GM19351 (cell line): ENCODE results near the gene DRAP1.

Source experiments
- ATAC-seq: cut with Tn5 transposase; IDR thresholded peaks from one replicate; pipeline ENCODE4 v1.9.1; 2021; ENCODE audit warnings: mild to moderate bottlenecking, moderate library complexity; ENCODE audit not compliant: unreplicated experiment

DRAP1 gene

DNA sequence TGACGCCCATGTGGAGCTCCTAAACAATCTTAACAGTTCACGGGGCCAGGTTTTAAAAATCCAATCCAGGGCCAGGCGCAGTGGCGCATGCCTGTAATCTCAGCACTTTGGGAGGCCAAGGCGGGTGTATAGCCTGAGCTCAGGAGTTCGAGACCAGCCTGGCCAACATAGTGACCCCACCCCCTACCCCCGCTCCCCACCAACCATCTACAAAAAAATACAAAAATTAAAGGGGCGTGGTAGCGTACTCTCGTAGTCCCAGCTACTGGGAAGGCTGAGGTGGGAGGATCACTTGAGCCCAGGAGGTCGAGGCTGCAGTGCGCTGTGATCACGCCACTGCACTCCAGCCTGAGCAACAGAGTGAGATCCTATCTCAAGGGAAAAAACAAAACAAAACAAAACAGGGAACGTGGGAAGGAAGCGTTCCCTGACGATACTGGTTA lies 41.6 kb downstream of the DRAP1 start:
- no peak for ATAC-seq

DNA sequence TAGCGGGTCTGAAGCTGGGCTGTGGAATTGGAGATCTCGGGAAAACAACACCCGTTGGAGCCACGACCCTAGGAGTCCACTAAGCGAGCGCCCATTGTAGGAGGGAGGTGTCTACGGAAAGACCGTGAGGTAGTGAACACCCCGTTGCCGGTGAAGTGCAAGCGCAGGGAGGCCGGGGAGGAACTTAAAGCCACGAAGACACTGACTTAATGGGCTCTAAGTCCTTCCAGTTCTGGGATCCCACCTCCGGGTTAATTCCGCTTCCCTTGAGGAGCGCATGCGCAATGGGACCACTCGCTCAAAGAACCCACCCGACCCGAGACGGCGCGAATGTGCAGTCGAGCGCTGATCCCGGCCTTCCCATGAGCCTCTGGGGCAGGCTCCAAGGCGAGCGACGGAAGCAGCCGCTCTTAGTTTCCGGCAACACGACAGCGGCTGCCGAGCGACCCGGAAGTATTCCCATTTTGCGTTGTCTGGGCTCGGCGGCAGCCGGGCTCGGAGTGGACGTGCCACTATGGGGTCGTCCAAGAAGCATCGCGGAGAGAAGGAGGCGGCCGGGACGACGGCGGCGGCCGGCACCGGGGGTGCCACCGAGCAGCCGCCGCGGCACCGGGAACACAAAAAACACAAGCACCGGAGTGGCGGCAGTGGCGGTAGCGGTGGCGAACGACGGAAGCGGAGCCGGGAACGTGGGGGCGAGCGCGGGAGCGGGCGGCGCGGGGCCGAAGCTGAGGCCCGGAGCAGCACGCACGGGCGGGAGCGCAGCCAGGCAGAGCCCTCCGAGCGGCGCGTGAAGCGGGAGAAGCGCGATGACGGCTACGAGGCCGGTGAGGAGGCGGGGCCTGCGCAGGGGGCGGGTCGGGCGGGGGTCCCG lies 42.3 kb downstream of the DRAP1 start, which contains the start of gene SART1:
Gene SART1 (plus strand): TSS at position 468 of the 874 bp plus-strand sequence. CDS start 47 bp downstream, at position 515.
- ATAC-seq, result peak; percentile 87

DNA sequence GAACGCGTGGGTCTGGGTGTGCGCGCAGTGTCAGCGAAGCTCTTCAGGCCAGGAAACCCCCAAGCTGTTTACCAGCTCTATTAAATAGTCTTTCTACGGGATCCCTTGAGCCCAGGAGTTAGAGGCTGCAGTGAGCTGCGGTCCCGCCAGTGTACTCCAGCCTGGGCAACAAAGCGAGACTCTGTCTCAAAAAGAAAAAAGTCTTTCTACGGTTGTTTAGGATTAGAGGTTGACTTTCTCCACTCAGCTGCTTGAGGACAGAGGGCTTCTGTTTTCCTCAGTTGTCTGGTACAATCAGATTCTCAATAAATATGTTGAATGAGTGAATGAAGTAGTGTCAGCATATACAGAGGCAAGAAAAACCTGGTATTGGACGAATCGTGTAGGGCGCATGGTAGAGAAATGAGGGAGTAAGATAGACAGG lies 42.9 kb downstream of the DRAP1 start:
- ATAC-seq, result no peak

DNA sequence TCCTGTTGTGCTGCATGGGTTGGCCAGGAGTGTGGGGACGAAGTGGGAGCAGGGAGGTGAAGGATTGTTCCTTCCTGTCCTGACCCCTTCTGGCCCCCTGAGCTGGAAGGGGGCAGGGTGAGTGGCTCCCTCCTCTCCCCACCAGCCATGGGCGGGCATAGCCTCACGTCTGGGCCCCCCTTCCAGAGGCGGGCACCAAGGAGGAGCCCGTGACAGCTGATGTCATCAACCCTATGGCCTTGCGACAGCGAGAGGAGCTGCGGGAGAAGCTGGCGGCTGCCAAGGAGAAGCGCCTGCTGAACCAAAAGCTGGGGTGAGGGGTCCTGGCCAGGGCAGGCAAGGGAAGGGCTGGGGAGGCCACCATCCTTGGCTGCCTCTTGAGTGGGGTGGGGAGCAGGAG lies 45.7 kb downstream of the DRAP1 start:
- no peak for ATAC-seq

DNA sequence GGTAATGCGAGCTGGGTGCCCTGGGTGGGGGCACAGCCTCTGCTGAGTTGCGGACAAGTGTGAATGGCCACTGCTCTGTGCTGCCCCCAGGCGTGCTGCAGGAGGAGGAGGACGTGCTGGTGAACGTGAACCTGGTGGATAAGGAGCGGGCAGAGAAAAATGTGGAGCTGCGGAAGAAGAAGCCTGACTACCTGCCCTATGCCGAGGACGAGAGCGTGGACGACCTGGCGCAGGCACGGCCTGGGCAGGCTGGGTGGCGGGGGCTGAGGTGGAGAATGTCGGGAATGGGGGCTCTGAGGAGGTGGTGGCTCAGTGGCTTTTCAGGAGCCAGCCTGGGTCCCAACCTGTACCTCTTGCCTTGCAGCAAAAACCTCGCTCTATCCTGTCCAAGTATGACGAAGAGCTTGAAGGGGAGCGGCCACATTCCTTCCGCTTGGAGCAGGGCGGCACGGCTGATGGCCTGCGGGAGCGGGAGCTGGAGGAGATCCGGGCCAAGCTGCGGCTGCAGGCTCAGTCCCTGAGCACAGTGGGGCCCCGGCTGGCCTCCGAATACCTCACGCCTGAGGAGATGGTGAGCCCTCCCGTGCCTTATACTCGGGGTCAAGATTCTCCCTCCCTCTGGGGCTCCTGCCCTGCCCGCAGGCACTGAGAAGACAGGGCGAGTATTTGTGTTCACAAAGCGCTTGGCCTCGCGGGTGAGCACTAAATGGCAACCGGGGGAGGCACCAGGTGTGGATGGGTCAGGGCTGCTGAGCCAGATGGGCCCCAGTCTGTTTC lies 46.9 kb downstream of the DRAP1 start:
- no peak for ATAC-seq

DNA sequence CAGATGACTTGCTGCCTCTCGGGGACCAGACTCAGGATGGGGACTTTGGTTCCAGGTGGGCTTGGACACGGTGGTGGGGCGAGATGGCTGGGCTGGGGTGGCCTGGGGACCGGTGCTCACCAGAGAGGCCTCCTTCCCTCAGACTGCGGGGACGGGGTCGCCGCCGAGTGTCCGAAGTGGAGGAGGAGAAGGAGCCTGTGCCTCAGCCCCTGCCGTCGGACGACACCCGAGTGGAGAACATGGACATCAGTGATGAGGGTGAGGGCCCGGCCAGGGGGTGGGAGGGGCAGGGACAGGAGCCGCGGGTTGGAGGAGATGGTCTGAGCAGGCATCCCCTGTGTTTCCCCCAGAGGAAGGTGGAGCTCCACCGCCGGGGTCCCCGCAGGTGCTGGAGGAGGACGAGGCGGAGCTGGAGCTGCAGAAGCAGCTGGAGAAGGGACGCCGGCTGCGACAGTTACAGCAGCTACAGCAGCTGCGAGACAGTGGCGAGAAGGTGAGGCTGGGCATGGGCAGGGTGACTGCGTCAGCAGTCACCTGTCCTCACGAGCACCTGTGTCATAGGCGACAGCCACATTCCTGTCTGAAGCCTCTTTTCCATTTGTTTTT lies 48.2 kb downstream of the DRAP1 start:
- no peak for ATAC-seq

DNA sequence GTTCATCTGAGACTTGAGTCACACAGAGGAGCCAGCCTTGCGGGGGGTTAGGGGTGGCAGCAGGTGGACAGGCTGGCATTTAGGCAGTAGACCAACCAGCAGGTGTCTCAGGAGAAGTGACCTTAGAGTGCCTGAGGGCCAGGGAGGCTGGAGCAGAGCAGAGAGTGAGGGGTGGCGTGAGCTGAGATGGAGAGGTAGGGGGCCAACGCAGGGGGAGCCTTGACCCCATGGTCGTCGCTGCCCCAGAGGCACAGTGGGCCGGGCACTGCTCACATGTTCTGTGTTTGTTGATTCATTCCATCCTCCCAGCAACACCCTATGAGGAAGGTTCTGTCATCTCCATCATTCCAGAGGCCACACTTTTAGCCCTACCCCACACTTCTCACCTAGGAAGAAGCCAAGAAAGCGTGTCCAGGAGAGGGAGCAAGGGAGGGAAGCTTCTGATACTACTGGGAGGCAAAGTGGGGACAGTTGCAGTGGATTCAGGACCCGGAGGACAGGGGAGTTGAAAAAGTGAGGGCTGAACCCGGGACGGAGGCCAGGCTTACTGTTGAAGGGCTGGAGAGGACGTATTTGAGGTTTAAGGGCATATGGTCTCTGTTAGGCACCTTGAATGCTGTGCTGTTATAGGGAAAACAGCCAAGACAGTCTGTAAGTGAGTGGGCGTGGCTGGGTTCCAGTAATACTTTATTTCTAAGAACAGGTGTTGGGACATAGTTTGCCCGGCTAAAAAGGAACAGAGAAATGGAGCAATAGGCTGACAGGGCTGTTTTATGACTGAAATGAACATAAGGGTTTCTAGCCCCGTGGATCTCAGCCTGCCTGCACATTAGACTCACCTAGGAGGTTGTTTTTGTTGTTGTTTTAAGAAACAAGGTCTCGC lies 49.6 kb downstream of the DRAP1 start:
- ATAC-seq, result no peak
